Right lobe of liver (tissue), 6 donors: ENCODE data around the gene ARFGEF3. TPM values are rescaled to one million over a fixed set of nuclear protein-coding genes. Genes with fewer than 3 reads are reported as not detected.

Source experiments
- ATAC-seq, 4 donors: fragments of 200-7000 bp; cut with Tn5 transposase; one replicate each; pipeline ENCODE4 v1.9.1; 2020; ENCODE audit warnings: mild to moderate bottlenecking in 4 of 4, moderate library complexity in 4 of 4
- DNase-seq, 3 donors: peaks; one replicate each; pipeline ENCODE4 v3.0.0-alpha.2; 2020
- H3K27ac ChIP-seq, 3 donors: fragments of 200-600 bp; one replicate each; pipeline ENCODE4 v1.8.0; 2022
- H3K27me3 ChIP-seq, 2 donors: fragments of 200-600 bp; one replicate each; pipeline ENCODE4 v1.8.0; 2022
- H3K36me3 ChIP-seq, 4 donors: fragments of 200-600 bp; sonication (generic) in 1 of 4; one replicate each; pipeline versions ENCODE4 v1.5.1 to v1.8.0; 2017 to 2022; ENCODE audit warnings: control low read depth in 1 of 4
- H3K4me1 ChIP-seq, 4 donors: fragments of 200-600 bp; sonication (generic) in 1 of 4; one replicate each; pipeline versions ENCODE4 v1.5.1 to v1.8.0; 2017 to 2022; ENCODE audit warnings: control low read depth in 1 of 4
- H3K4me3 ChIP-seq, 3 donors: fragments of 200-600 bp; one replicate each; pipeline ENCODE4 v1.8.0; 2022
- H3K9me3 ChIP-seq, 4 donors: fragments of 200-600 bp; sonication (generic) in 1 of 4; one replicate each; pipeline versions ENCODE4 v1.5.1 to v1.8.0; 2017 to 2022; ENCODE audit warnings: control low read depth in 1 of 4
- POLR2A ChIP-seq: fragments of 450-650 bp; IDR thresholded peaks from one replicate; pipeline ENCODE4 v1.6.1; 2017; ENCODE audit warnings: antibody characterized with exemption, mild to moderate bottlenecking
- WGBS: methylation state at CpG from one replicate; pipeline ENCODE4 v1.1.6; 2018; ENCODE audit warnings: low coverage, low lambda C conversion rate; ENCODE audit not compliant: insufficient coverage; ENCODE audit errors: missing lambda C conversion rate; 5-methylcytosine and 5-hydroxymethylcytosine counted together
- intact Hi-C, 2 donors: fragments of 100-400 bp; cut with DNase I; formaldehyde crosslinking; loops; one replicate each; pipeline versions ENCODE4 v1.11.2 to v1.14.1; 2022
- total RNA-seq, 6 experiments: library from RNA; depleted of rRNA in 2 of 6; stranded (reverse); fragments of >200 nt in 2 of 6; fragmentation: NEBNext Ultra II Directional in 3 of 6; extraction: Animal tissue kit (Norgen Biotek cat#: 25700) in 3 of 6; gene quantifications; one replicate each; pipeline versions ENCODE4 v1.1.0 to v1.2.4, GENCODE V29; 2016 to 2023
- TF ChIP-seq, protein P1 (sequence below), 4 donors: fragments of 200-600 bp in 3 of 4; fragments of 450-650 bp in 1 of 4; IDR thresholded peaks; one replicate each; pipeline versions ENCODE4 v1.5.1 to v1.8.0; 2016 to 2022; ENCODE audit warnings: antibody characterized with exemption in 4 of 4, mild to moderate bottlenecking in 2 of 4
- donor health status: DM: no; HTN: yes; CAD: no.
- donor health status: DM: no; HTN: no; CAD: no.
- donor health status: DM: no; HTN: no; CAD: no.
- donor health status: DM: no; HTN: yes; CAD: no.
- donor health status: DM: no; HTN: yes; CAD: no.

The ARFGEF3 gene
- total RNA-seq, 6 experiments from 2014 or later: 0.07 to 2.0 (median 0.24) TPM

DNA sequence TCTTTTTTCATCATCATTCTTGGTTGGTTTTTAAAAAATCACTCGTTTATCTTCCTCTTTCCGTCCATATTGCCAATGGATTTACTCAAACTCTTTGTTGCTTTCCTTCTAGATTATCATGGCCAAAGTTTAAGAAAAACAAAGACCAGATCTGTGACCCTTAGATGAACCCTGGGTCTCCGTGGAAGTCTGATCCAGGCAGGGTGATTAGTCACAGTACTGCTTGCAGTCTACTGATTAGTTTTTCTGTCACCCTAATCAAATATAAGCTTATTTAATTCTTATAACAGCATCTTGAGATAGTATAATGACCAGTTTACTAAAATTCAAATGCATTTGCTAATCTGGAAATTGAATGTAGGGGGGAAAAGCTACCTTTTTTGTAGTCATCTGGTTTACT, 210.0 kb downstream of the ARFGEF3 start:
- intact Hi-C loops: no loop called here
- DNase-seq (no peak), ATAC-seq (peak; percentile 78 to 90 (median 84))
- Histone ChIP-seq H3K27ac (peak overlapping the region; percentile 4 to 49 (median 30)), H3K36me3 (no peaks in the 10 kb centered on the region), H3K4me3 (peak overlapping the region in 1 of 3 donors; percentile 12), H3K27me3 (no peaks in the 10 kb centered on the region), H3K4me1 (peaks cover 0 to 14% (median 5%) of the 10 kb centered on the region in 4 donors), H3K9me3 (no peaks in the 10 kb centered on the region)
- TF ChIP-seq, protein P1, sequence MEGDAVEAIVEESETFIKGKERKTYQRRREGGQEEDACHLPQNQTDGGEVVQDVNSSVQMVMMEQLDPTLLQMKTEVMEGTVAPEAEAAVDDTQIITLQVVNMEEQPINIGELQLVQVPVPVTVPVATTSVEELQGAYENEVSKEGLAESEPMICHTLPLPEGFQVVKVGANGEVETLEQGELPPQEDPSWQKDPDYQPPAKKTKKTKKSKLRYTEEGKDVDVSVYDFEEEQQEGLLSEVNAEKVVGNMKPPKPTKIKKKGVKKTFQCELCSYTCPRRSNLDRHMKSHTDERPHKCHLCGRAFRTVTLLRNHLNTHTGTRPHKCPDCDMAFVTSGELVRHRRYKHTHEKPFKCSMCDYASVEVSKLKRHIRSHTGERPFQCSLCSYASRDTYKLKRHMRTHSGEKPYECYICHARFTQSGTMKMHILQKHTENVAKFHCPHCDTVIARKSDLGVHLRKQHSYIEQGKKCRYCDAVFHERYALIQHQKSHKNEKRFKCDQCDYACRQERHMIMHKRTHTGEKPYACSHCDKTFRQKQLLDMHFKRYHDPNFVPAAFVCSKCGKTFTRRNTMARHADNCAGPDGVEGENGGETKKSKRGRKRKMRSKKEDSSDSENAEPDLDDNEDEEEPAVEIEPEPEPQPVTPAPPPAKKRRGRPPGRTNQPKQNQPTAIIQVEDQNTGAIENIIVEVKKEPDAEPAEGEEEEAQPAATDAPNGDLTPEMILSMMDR (IDR thresholded peaks at IDR 0.05): no peak
- TF ChIP-seq POLR2A: no peak
- 21% methylated on average over 3 of the region's 3 CpGs for WGBS

DNA sequence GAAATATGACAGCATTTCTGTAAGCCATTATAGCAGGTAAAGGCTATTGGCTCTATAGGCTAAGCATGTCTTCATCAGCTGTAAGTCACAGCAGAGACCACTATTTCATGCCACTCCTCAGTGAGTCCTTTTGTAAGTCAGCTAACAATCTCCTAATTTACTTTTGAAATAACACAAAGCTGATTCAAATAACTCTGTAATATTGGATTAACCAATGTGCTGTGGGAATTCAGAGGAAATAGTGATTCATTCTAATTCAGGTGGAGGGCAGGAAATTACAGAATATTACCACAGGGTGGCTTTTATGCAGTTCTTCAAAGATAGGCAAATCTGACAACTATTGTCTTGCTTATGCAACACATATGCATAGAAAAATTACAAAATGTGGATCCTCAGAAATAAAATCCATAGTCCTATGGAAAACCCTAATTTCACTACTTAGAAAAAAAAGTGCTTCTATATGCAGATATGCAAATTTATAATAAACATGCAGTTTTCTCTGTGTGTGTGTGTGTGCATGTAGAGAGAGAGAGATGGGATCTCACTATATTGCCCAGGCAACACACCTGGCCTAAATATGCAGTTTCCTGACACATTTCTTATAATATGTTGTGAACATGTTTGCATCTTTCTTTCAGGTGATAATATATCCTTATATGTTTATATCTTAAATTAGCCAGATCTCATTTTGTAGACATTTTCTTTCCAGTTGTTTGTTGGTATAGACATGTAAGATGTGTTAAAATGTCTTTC, 211.1 kb downstream of the ARFGEF3 start:
- Histone ChIP-seq H3K4me1 (peaks cover 0 to 14% (median 5%) of the 10 kb centered on the region in 4 donors), H3K36me3 (no peaks in the 10 kb centered on the region), H3K27me3 (no peaks in the 10 kb centered on the region), H3K9me3 (no peaks in the 10 kb centered on the region), H3K27ac (no peak overlapping the region), H3K4me3 (no peak overlapping the region)
- intact Hi-C loops: no loop called here
- no peak for TF ChIP-seq POLR2A
- TF ChIP-seq, protein P1 (IDR thresholded peaks at IDR 0.05): peak; percentile 11 to 31 (median 21)
- ATAC-seq: peak in 1 of 4 donors; percentile 56
- no peak for DNase-seq

DNA sequence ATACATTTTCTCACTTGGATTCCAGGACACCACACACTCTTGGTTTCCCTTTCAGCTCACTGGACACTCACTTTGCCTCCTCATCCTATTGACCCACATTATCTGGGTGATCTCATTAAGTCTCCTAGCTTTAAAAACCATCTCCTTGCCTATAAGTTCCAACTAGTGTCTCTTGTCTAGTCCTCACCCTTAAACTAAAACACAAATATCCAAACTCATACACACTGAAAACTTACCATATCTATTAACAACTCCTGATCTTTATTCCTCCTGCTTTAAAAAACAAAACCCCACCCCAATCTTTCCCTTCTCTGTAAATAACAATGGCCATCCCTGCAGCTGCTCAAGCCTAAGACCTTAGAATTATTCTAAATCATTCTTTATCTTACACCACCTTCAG, 212.5 kb downstream of the ARFGEF3 start:
- intact Hi-C loops: no loop called here
- no peak for ATAC-seq
- H3K27me3 ChIP-seq: no peaks in the 10 kb centered on the region
- no peak for TF ChIP-seq POLR2A
- TF ChIP-seq, protein P1 (IDR thresholded peaks at IDR 0.05): no peak
- DNase-seq: no peak
- H3K36me3 ChIP-seq: no peaks in the 10 kb centered on the region
- no peaks in the 10 kb centered on the region for H3K9me3 ChIP-seq
- no peak overlapping the region for H3K27ac ChIP-seq
- no peak overlapping the region for H3K4me3 ChIP-seq
- H3K4me1 ChIP-seq: peaks cover 0 to 27% (median 11%) of the 10 kb centered on the region in 4 donors

DNA sequence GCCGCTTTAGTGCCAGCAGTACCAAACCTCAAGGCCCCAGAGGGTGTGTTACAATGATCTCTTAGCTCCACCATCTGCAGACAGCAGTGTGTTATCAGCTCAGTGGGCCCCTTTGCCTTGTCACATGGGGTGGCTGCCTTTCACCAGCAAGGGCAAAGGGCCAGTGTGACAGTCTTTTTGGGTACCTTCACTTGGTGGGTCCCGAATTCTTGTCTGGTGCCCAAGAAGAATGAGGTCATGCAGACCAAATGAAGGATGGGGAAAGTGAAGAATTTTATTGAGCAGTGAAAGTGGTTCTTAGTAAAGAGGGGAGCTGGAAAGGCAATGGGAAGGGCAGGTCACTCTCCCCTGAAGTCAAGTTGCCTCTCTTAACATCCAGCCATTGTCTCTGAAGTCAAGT, 213.1 kb downstream of the ARFGEF3 start:
- intact Hi-C loops: no loop called here
- Histone ChIP-seq H3K36me3 (no peaks in the 10 kb centered on the region), H3K4me3 (no peak overlapping the region), H3K27ac (no peak overlapping the region), H3K9me3 (no peaks in the 10 kb centered on the region), H3K27me3 (no peaks in the 10 kb centered on the region), H3K4me1 (peaks cover 0 to 27% (median 12%) of the 10 kb centered on the region in 4 donors)
- DNase-seq (no peak), ATAC-seq (no peak)
- TF ChIP-seq POLR2A: no peak
- TF ChIP-seq, protein P1 (IDR thresholded peaks at IDR 0.05): no peak
- WGBS: 75% methylated on average over 2 of the region's 2 CpGs

DNA sequence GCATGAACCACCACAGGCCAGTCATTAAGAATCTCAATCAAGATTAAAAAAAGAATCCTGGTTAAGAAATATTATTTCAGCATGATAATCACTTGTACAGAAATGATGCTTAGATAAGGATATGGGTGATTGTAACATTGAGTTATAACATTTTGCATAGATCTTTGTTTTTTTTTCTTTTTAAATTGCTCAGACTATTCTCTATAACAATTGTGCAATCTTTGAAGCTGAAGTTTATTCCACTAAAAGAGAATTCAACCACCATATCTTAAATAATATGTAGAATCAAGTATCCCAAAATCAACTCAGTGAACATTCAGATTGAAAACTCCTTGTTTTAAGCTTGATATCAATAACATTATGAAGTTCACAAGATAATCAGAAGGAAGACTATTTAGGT, 215.3 kb downstream of the ARFGEF3 start:
- Histone ChIP-seq H3K4me3 (no peak overlapping the region), H3K9me3 (no peaks in the 10 kb centered on the region), H3K36me3 (no peaks in the 10 kb centered on the region), H3K27me3 (no peaks in the 10 kb centered on the region), H3K4me1 (peaks cover 0 to 16% (median 7%) of the 10 kb centered on the region in 4 donors), H3K27ac (no peak overlapping the region)
- DNase-seq (no peak), ATAC-seq (no peak)
- TF ChIP-seq POLR2A: no peak
- TF ChIP-seq, protein P1 (IDR thresholded peaks at IDR 0.05): no peak
- intact Hi-C loops: no loop called here
